AG04450 (cell line): Measurements from ENCODE around the gene NOP58. TPM values are rescaled to one million over a fixed set of nuclear protein-coding genes. Genes with fewer than 3 reads are reported as not detected.
"Not testable (repeated sequence)": the region's sequence is repeated elsewhere in the genome, so short reads cannot be mapped to it uniquely, and the experiment has no call there.

Experiments
- CTCF ChIA-PET: fragments of 300-600, 350-600 bp; formaldehyde crosslinking; extraction: SDS; loops from one replicate; lab custom pipeline; 2022; ENCODE audit warnings: antibody characterized with exemption, inconsistent platforms; lab: Charles Lee
- POLR2A ChIA-PET: fragments of 350-600 bp; formaldehyde crosslinking; extraction: SDS; loops from one replicate; lab custom pipeline; 2021; ENCODE audit warnings: antibody characterized with exemption, inconsistent platforms; lab: Yijun Ruan, JAX
- DNase-seq: peaks from one replicate; pipeline ENCODE4 v3.0.0-alpha.2; 2011; ENCODE audit warnings: low read depth, low spot score
- H3K27ac ChIP-seq: one replicate; pipeline ENCODE4 v1.5.1; 2012; ENCODE audit warnings: low read depth, low read length, control low read depth
- H3K27me3 ChIP-seq: one replicate; pipeline ENCODE4 v1.6.0; 2012; ENCODE audit warnings: low read length; ENCODE audit not compliant: control insufficient read depth, insufficient read depth
- H3K4me3 ChIP-seq: 2 replicates; pipeline ENCODE4 v1.5.1; 2011; ENCODE audit warnings: mild to moderate bottlenecking, low read depth, low read length, control low read depth
- H3K9me3 ChIP-seq: 2 replicates; pipeline ENCODE4 v1.5.1; 2012; ENCODE audit warnings: low read length; ENCODE audit not compliant: control insufficient read depth, insufficient read depth
- CTCF ChIP-seq: IDR thresholded peaks from 2 replicates; pipeline ENCODE4 v1.5.1; 2011; ENCODE audit warnings: low read depth, low read length, control low read depth, inconsistent platforms
- polyA plus RNA-seq: library from polyadenylated mRNA; depleted of rRNA; stranded (reverse); fragments of >200 nt; gene quantifications from 2 replicates; pipeline ENCODE4 v1.2.3, GENCODE V29; 2011

Gene NOP58
- polyA plus RNA-seq, 1 experiment: 63.4 TPM

GRCh38 chr2:202307690-202308089, 42.1 kb downstream of the NOP58 start:
- H3K27me3 ChIP-seq: no peaks in the 10 kb centered on the region
- ChIA-PET POLR2A (no interaction called here), CTCF (interaction anchor here (1.0 to 1.1 kb wide), 2 partner anchors 15 to 28 kb away, joined by 3 read pairs; no protein-coding TSS in a partner anchor)
- no peak overlapping the region for H3K4me3 ChIP-seq
- H3K9me3 ChIP-seq: no peaks in the 10 kb centered on the region
- H3K27ac ChIP-seq: no peak overlapping the region
- DNase-seq: no peak
- no peak for TF ChIP-seq CTCF

- ChIA-PET CTCF (interaction anchor here (1.8 kb wide), 1 partner anchor 33 kb away, joined by 5 read pairs; no protein-coding TSS in a partner anchor), POLR2A (no interaction called here)
- Histone ChIP-seq H3K9me3 (no peaks in the 10 kb centered on the region), H3K4me3 (no peak overlapping the region), H3K27ac (no peak overlapping the region), H3K27me3 (no peaks in the 10 kb centered on the region)
- DNase-seq: no peak
- no peak for TF ChIP-seq CTCF
Measured at GRCh38 chr2:202311823-202312388, 46.3 kb downstream of the NOP58 start.

- Histone ChIP-seq H3K4me3 (no peak overlapping the region), H3K27ac (no peak overlapping the region), H3K9me3 (no peaks in the 10 kb centered on the region), H3K27me3 (no peaks in the 10 kb centered on the region)
- no peak for TF ChIP-seq CTCF
- DNase-seq: no peak
- ChIA-PET CTCF (interaction anchor here (0.8 kb wide), 1 partner anchor 19 kb away, joined by 3 read pairs; no protein-coding TSS in a partner anchor), POLR2A (no interaction called here)
Measured at GRCh38 chr2:202314116-202314515, 48.6 kb downstream of the NOP58 start.

GRCh38 chr2:202317080-202317857, 51.7 kb downstream of the NOP58 start:
- Histone ChIP-seq H3K27ac (no peak overlapping the region), H3K4me3 (no peak overlapping the region), H3K9me3 (no peaks in the 10 kb centered on the region), H3K27me3 (no peaks in the 10 kb centered on the region)
- ChIA-PET POLR2A (no interaction called here), CTCF (no interaction called here)
- TF ChIP-seq CTCF: no peak
- peak; percentile 63 for DNase-seq

- POLR2A ChIA-PET, CTCF ChIA-PET, H3K27ac ChIP-seq, H3K9me3 ChIP-seq, H3K27me3 ChIP-seq, DNase-seq, H3K4me3 ChIP-seq: not testable (repeated sequence)
Measured at GRCh38 chr2:202320362-202320761, 54.8 kb downstream of the NOP58 start.
